GM18520 (cell line): ENCODE results near the gene SVBP.

Experiments used
- ATAC-seq: cut with Tn5 transposase; IDR thresholded peaks from one replicate; pipeline ENCODE4 v1.9.1; 2021; ENCODE audit not compliant: unreplicated experiment

The SVBP gene

GRCh38 chr1:42806593-42806992 is 10.6 kb downstream of the SVBP start:
- no peak for ATAC-seq

DNA sequence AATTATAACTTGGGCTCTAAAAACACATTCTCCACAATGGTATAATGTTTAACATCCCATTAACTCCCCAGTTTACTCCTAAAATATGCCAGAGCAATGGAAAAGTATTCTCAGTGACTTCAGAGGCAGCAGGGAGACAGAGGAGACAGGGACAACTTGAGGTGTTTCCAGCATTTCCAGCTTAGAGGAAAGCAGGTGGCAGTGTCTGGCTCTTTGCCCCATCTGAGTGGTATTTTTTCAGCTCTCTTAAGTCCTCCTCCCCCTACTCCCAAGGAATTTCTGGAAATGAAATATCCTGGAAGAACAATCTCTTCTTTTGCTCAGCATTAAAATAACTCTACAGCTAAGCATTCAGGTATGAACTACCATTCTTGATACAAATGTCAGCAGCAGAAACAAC is 11.0 kb downstream of the SVBP start:
- ATAC-seq: no peak

GRCh38 chr1:42801832-42802473 is 15.2 kb downstream of the SVBP start:
- ATAC-seq: no peak

GRCh38 chr1:42797979-42798378 is 19.2 kb downstream of the SVBP start:
- no peak for ATAC-seq

DNA sequence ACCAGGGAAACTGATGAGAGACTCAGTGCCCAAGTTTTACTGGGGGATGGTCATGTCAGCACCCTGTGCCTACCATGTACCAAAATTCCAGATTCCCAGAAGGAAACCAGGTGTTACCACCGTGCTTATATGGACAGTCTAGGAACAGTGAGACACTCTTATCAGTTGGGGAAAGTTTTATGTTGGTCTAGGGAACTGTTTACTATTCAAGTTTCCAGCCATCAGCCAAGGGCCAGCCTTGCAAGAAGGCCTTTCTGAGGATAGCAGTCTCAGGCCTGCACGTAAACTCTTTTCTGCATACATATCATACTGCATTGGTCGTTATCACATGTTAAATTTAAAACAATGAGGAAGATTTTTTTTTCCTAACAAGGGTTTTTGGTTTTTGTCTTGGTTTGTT is 19.8 kb downstream of the SVBP start:
- ATAC-seq: no peak

- no peak for ATAC-seq
Measured at GRCh38 chr1:42793824-42794223, 23.4 kb downstream of the SVBP start.

GRCh38 chr1:42788021-42788420 is 29.2 kb downstream of the SVBP start:
- ATAC-seq: no peak

- ATAC-seq: no peak
Measured at GRCh38 chr1:42786097-42786496, 31.1 kb downstream of the SVBP start.

- no peak for ATAC-seq
Measured at GRCh38 chr1:42784946-42785693, 32.1 kb downstream of the SVBP start, which contains the start of gene TMEM269. Gene TMEM269 (plus strand): TSS chr1:42784991. CDS start chr1:42789894, 4,903 bp downstream.

DNA sequence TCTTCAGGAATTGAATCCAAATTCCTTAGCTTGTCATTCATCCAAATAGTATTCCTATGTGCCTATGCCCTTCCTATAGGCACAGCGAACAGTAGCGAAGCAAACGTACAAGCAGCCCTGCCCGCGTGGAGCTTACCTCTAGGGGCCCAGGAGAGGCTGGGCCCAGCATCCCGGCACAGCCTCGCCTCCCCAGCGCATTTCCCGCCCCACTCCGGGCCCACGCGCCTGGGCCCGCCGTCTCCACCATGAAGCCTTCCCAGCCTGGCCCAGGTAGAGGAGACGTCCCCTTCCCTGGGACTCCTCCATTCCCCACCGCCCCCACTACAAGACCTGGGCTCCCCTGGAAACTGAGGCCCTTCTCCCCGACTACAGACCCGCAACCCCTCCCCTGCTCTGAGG is 32.7 kb downstream of the SVBP start:
- no peak for ATAC-seq

DNA sequence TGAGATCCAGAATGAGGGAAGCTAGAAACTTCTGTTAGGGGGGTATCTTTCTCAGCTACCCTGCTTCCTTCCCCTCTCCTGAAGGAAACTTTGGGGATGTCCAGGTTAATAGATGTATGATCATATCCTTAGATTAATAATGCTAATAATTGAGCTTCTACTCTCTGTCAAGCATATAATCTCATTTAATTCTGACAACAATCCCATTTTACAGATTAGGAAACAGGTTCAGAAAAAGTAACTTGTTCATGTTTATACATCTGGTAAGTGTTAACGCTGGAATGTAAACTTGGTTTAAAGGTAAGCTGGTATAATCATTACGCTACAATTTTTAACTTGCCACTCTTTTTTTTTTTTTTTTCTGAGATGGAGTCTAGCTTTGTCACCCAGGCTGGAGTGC is 34.1 kb downstream of the SVBP start:
- ATAC-seq: no peak

- ATAC-seq: no peak
Measured at GRCh38 chr1:42780176-42780575, 37.0 kb downstream of the SVBP start.

DNA sequence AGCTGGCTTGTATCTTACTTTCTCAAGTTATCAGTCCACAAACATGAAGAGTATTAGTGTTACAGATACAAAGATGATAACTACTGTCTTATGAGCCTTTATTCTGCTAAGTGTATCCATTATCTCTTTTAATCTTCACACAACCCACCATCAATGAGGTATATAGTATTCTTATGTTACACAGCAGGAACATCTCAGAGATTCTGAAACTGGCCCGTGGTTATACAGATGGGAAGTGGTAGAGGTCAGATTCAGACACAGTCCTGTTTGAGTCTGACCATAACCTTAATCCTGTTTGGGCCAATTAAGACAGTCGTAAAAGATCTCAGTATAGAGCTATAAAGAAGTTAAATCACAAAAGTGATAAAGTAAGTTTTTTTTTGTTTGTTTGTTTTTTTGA is 37.5 kb downstream of the SVBP start:
- no peak for ATAC-seq

GRCh38 chr1:42777852-42778251 is 39.3 kb downstream of the SVBP start:
- no peak for ATAC-seq

DNA sequence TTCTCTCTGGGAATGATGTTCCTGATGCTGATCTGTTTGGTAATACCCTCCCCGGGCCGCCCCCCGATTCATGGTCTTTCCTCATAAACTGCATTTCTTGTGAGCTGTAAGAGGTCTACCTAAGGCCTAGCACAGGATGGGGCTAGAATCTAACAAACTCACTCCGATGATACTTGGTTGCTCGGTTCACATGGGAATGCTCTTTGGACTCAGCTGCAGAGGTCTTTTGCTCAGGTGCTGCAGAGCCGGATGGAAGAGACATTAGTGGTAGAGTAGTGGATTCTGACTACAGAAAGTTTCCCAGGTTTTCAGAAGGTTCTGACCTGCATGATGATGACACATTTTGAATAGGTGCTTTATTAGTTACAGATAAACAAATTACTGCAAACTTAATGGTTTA is 40.7 kb downstream of the SVBP start:
- no peak for ATAC-seq

GRCh38 chr1:42774928-42775526 is 42.2 kb downstream of the SVBP start:
- ATAC-seq: no peak

GRCh38 chr1:42773420-42773819 is 43.8 kb downstream of the SVBP start:
- ATAC-seq: no peak

DNA sequence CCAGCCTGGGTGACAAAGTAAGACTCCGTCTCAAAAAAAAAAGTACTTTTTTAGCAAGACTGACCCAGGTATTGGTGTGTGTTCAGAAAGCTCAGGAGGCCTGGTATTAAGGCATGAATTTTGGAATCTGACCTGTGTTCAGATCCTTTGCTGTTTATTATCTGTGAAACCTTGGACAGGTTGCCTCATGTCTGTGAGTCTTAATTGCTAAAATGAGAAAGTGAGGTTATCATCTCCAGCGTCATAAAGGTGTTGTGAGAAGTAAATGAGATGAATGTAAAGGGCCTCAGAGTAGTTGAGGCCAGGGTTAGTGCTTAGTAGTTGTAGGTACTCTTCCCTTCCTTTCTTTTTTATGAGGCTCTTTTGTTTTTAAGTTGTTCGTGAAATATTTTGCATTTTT is 47.4 kb downstream of the SVBP start:
- ATAC-seq: no peak

- ATAC-seq: no peak
Measured at GRCh38 chr1:42768172-42768571, 49.0 kb downstream of the SVBP start.

- peak; percentile 2 for ATAC-seq
Measured at GRCh38 chr1:42767510-42768000, 49.6 kb downstream of the SVBP start.

DNA sequence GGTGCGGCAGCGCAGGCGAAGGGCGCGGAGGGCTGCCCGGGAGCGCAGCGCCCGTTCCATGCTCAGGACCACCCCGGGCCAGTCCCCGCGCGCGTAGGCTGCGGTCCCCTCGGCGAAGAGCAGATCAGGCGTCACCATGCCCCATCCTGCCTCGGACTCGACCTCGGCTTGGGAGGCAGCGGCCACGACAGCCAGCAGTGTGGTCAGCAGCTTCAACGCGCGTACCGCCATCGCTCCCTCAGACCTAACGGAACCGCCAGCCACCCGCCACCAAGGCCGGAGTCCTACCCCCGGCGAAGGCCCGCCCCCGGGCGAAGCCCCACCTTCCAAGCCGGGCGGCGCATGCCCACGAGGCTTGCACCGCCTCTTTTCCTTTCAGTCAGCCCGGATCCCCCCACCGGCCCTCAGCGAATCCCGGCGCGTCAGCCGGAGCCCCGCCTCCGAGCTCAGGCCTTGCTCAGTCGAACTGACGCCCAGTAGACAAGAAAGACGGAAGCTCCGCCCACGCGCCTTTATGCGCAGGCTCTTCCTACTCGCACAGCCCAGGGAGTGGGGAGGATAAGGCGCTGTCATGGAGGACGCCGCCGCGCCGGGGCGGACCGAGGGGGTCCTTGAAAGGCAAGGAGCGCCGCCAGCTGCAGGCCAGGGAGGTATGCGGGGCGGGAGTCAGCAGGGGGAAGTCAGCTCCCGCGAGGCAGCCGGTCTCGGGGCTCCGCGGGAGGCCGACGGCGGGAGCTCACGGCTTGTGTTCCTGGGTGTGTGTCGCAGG is 50.3 kb downstream of the SVBP start, which contains the start of the genes C1orf50 and P3H1:
Gene C1orf50 (plus strand): TSS at position 509 of the 769 bp plus-strand sequence. CDS start 63 bp downstream, at position 572.
Gene P3H1 (minus strand): TSS at position 288 of the 769 bp plus-strand sequence. CDS start 57 bp downstream, at position 231.
- ATAC-seq: peak; percentile 83
